ENCODE data around the gene GEMIN8.

- no peak for TF ChIP-seq CTCF (IDR thresholded peaks at IDR 0.05)
- TF ChIP-seq POLR2A (IDR thresholded peaks at IDR 0.05), result no peak
These were observed 3.6 kb downstream of the GEMIN8 start for GRCh38 chrX:14026121-14026520.

All from prostate gland (tissue), 2 donors.